H1 (cell line): ENCODE measurements around the gene PRELID1. TPM values are rescaled to one million over a fixed set of nuclear protein-coding genes. Genes with fewer than 3 reads are reported as not detected.

Experiments used
- CTCF ChIA-PET: fragments of 300-600 bp; sonication (Branson Sonifier 250); formaldehyde crosslinking; loops from one replicate; lab custom pipeline; 2021; ENCODE audit not compliant: partially characterized antibody; lab: Charles Lee
- POLR2A ChIA-PET: fragments of 300-600 bp; sonication (Branson Sonifier 250); formaldehyde crosslinking; loops from one replicate; lab custom pipeline; 2021; ENCODE audit warnings: inconsistent platforms; ENCODE audit not compliant: partially characterized antibody; lab: Charles Lee
- DNase-seq, 2 experiments: peaks; one replicate each; pipeline versions ENCODE4 v3.0.0 to v3.0.0-alpha.2; 2010 to 2022; ENCODE audit warnings: low spot score in 2 of 2, low read depth in 1 of 2, mixed read lengths in 1 of 2
- FAIRE-seq: peaks from 2 replicates; lab custom pipeline; 2011; peaks lifted over from hg19 to GRCh38; lab: Jason Lieb, UNC
- H2AFZ ChIP-seq: 2 replicates; pipeline ENCODE4 v1.8.1; 2012; ENCODE audit warnings: low read length, inconsistent platforms
- H2AK5ac ChIP-seq: 2 replicates; pipeline ENCODE4 v1.6.1; 2013; ENCODE audit warnings: low read depth, low read length
- H2BK120ac ChIP-seq: replicated peaks from 2 replicates; pipeline ENCODE3; 2013; ENCODE audit warnings: low read depth, low read length, inconsistent platforms
- H2BK12ac ChIP-seq: 2 replicates; pipeline ENCODE4 v1.6.1; 2013; ENCODE audit warnings: low read depth, low read length
- H2BK15ac ChIP-seq: 2 replicates; pipeline ENCODE4 v1.6.1; 2013; ENCODE audit warnings: low read length
- H2BK20ac ChIP-seq: 2 replicates; pipeline ENCODE4 v1.6.1; 2013; ENCODE audit warnings: low read length
- H2BK5ac ChIP-seq: 2 replicates; pipeline ENCODE4 v1.6.1; 2013; ENCODE audit warnings: low read depth, low read length
- H3K14ac ChIP-seq: 2 replicates; pipeline ENCODE4 v1.6.1; 2013; ENCODE audit warnings: inconsistent platforms; ENCODE audit not compliant: insufficient read length
- H3K18ac ChIP-seq: 2 replicates; pipeline ENCODE4 v1.6.1; 2013; ENCODE audit warnings: low read length; ENCODE audit errors: extremely low read depth
- H3K23ac ChIP-seq: 2 replicates; pipeline ENCODE4 v1.6.1; 2013; ENCODE audit warnings: inconsistent platforms; ENCODE audit not compliant: insufficient read length
- H3K23me2 ChIP-seq: 2 replicates; pipeline ENCODE4 v1.6.1; 2013; ENCODE audit warnings: low read depth, low read length
- H3K27ac ChIP-seq: 2 replicates; pipeline ENCODE4 v1.6.1; 2011; ENCODE audit warnings: low read depth, low read length, inconsistent platforms
- H3K27me3 ChIP-seq, 4 experiments: replicated peaks in 1 of 4; 1 replicate in 1 of 4; 2 replicates in 3 of 4; pipeline versions ENCODE4 v1.6.1 to v1.8.1; 2011 to 2013; ENCODE audit warnings: low read length in 3 of 4, mild to moderate bottlenecking in 3 of 4, inconsistent platforms in 2 of 4, mixed read lengths in 2 of 4, moderate library complexity in 1 of 4; ENCODE audit not compliant: control insufficient read depth in 3 of 4, insufficient read depth in 3 of 4; ENCODE audit errors: extremely low read depth in 1 of 4
- H3K36me3 ChIP-seq, 4 experiments: 2 replicates each; pipeline versions ENCODE4 v1.6.1 to v1.8.1; 2011 to 2013; ENCODE audit warnings: mild to moderate bottlenecking in 4 of 4, low read length in 3 of 4, moderate library complexity in 2 of 4, control low read depth in 1 of 4, inconsistent platforms in 1 of 4; ENCODE audit not compliant: insufficient read depth in 4 of 4, control insufficient read depth in 2 of 4
- H3K4ac ChIP-seq: replicated peaks from 2 replicates; pipeline ENCODE3; 2013; ENCODE audit warnings: low read length, low read depth, mixed read lengths, inconsistent platforms; ENCODE audit not compliant: insufficient read length
- H3K4me1 ChIP-seq, 4 experiments: replicated peaks in 1 of 4; 1 replicate in 1 of 4; 2 replicates in 3 of 4; pipeline versions ENCODE4 v1.6.1 to v1.8.1; 2011 to 2013; ENCODE audit warnings: low read length in 3 of 4, inconsistent platforms in 2 of 4, mixed read lengths in 1 of 4; ENCODE audit not compliant: insufficient read depth in 4 of 4, control insufficient read depth in 3 of 4
- H3K4me2 ChIP-seq, 2 experiments: 2 replicates each; pipeline versions ENCODE4 v1.6.1 to v1.8.1; 2011 to 2013; ENCODE audit warnings: low read depth in 2 of 2, low read length in 2 of 2, control low read depth in 1 of 2, inconsistent platforms in 1 of 2, mild to moderate bottlenecking in 1 of 2; ENCODE audit not compliant: insufficient read depth in 1 of 2
- H3K4me3 ChIP-seq, 4 experiments: fragments of 200-600, 300-600 bp in 1 of 4; sonication (generic), shearing (Covaris generic), sonication (Bioruptor Twin) in 1 of 4; 2 replicates each; pipeline versions ENCODE4 v1.5.1 to v1.8.1; 2011 to 2016; ENCODE audit warnings: low read length in 4 of 4, low read depth in 3 of 4, control low read depth in 2 of 4, inconsistent platforms in 2 of 4, mild to moderate bottlenecking in 2 of 4, mixed read lengths in 1 of 4, moderate library complexity in 1 of 4; ENCODE audit not compliant: insufficient read depth in 2 of 4; ENCODE audit errors: extremely low read depth in 1 of 4
- H3K56ac ChIP-seq: replicated peaks from 2 replicates; pipeline ENCODE3; 2013; ENCODE audit warnings: low read depth, mild to moderate bottlenecking, mixed read lengths, low read length, inconsistent platforms; ENCODE audit not compliant: insufficient read length
- H3K79me1 ChIP-seq: 2 replicates; pipeline ENCODE4 v1.6.1; 2013; ENCODE audit warnings: low read depth, low read length, control low read depth
- H3K79me2 ChIP-seq, 2 experiments: 2 replicates each; pipeline versions ENCODE4 v1.6.1 to v1.8.1; 2012 to 2013; ENCODE audit warnings: low read length in 2 of 2, mild to moderate bottlenecking in 2 of 2, inconsistent platforms in 1 of 2; ENCODE audit not compliant: insufficient read depth in 2 of 2, control insufficient read depth in 1 of 2
- H3K9ac ChIP-seq, 4 experiments: replicated peaks in 1 of 4; 1 replicate in 1 of 4; 2 replicates in 3 of 4; pipeline versions ENCODE4 v1.6.1 to v1.8.1; 2011 to 2013; ENCODE audit warnings: low read depth in 3 of 4, low read length in 3 of 4, control low read depth in 2 of 4, mild to moderate bottlenecking in 2 of 4, moderate library complexity in 2 of 4, inconsistent platforms in 1 of 4; ENCODE audit errors: extremely low read depth in 1 of 4
- H3K9me3 ChIP-seq, 2 experiments: 2 replicates each; pipeline versions ENCODE4 v1.6.1 to v1.8.1; 2012 to 2013; ENCODE audit warnings: mild to moderate bottlenecking in 2 of 2, moderate library complexity in 2 of 2, control low read depth in 1 of 2, inconsistent platforms in 1 of 2, low read depth in 1 of 2, low read length in 1 of 2, mixed read lengths in 1 of 2; ENCODE audit not compliant: insufficient read depth in 2 of 2
- H4K20me1 ChIP-seq, 2 experiments: replicated peaks in 1 of 2; 2 replicates each; pipeline versions ENCODE3 to v1.8.1; 2011 to 2013; ENCODE audit warnings: inconsistent platforms in 2 of 2, low read length in 2 of 2, mild to moderate bottlenecking in 1 of 2; ENCODE audit not compliant: insufficient read depth in 2 of 2, control insufficient read depth in 1 of 2
- H4K5ac ChIP-seq: 2 replicates; pipeline ENCODE4 v1.6.1; 2013; ENCODE audit warnings: low read length, low read depth, mixed read lengths, inconsistent platforms; ENCODE audit not compliant: insufficient read length
- H4K8ac ChIP-seq: 2 replicates; pipeline ENCODE4 v1.8.0; 2013; ENCODE audit warnings: mild to moderate bottlenecking, moderate library complexity, low read length, inconsistent platforms; ENCODE audit not compliant: insufficient read depth; ENCODE audit errors: extremely low read depth
- H4K91ac ChIP-seq: replicated peaks from 2 replicates; pipeline ENCODE3; 2013; ENCODE audit warnings: low read length, mixed read lengths, inconsistent platforms; ENCODE audit not compliant: insufficient read length
- CEBPB ChIP-seq: IDR thresholded peaks from 2 replicates; pipeline ENCODE4 v1.6.1; 2012; ENCODE audit warnings: low read depth, low read length
- CHD2 ChIP-seq: IDR thresholded peaks from 2 replicates; pipeline ENCODE4 v1.6.1; 2012; ENCODE audit warnings: low read length, improper control_type of control experiment
- CTBP2 ChIP-seq: IDR thresholded peaks from 2 replicates; pipeline ENCODE4 v1.7.0; 2011; ENCODE audit warnings: borderline replicate concordance, mild to moderate bottlenecking, moderate library complexity, mixed read lengths, low read length; ENCODE audit not compliant: insufficient read depth, insufficient read length
- FOSL1 ChIP-seq: IDR thresholded peaks from 2 replicates; pipeline ENCODE4 v1.6.1; 2011; ENCODE audit warnings: mild to moderate bottlenecking, low read depth, low read length, moderate library complexity; ENCODE audit not compliant: insufficient read depth
- HDAC2 ChIP-seq, 2 experiments: fragments of 300-600 bp in 1 of 2; sonication (generic) in 1 of 2; IDR thresholded peaks; 2 replicates each; pipeline ENCODE4 v1.6.1; 2011 to 2012; ENCODE audit warnings: low read depth in 2 of 2, low read length in 2 of 2, mild to moderate bottlenecking in 2 of 2, moderate library complexity in 2 of 2, borderline replicate concordance in 1 of 2, inconsistent platforms in 1 of 2
- KDM4A ChIP-seq: IDR thresholded peaks from one replicate; pipeline ENCODE4 v1.7.1; 2012; ENCODE audit warnings: low read depth, mild to moderate bottlenecking, moderate library complexity, low read length, inconsistent platforms; ENCODE audit not compliant: severe bottlenecking
- RFX5 ChIP-seq: IDR thresholded peaks from 2 replicates; pipeline ENCODE4 v1.6.1; 2011; ENCODE audit warnings: low read depth, low read length, improper control_type of control experiment, borderline replicate concordance
- SIRT6 ChIP-seq: IDR thresholded peaks from one replicate; pipeline ENCODE4 v1.7.1; 2012; ENCODE audit warnings: low read length, inconsistent platforms
- SP1 ChIP-seq: IDR thresholded peaks from 2 replicates; pipeline ENCODE4 v1.6.1; 2011; ENCODE audit warnings: low read depth, low read length
- YY1 ChIP-seq: IDR thresholded peaks from 2 replicates; pipeline ENCODE4 v1.6.1; 2011; ENCODE audit warnings: low read depth, mild to moderate bottlenecking, low read length
- WGBS, 2 experiments: shearing (Covaris generic) in 1 of 2; methylation state at CpG; one replicate each; pipeline versions ENCODE4 v1.1.6 to v1.1.7; 2013 to 2015; ENCODE audit warnings: low lambda C conversion rate in 2 of 2, mixed read lengths in 2 of 2, inconsistent platforms in 1 of 2, low coverage in 1 of 2, missing lambda C conversion rate in 1 of 2; ENCODE audit not compliant: insufficient replicate concordance in 2 of 2, insufficient coverage in 1 of 2, insufficient read length in 1 of 2; ENCODE audit errors: extremely low coverage in 1 of 2, missing lambda C conversion rate in 1 of 2; 5-methylcytosine and 5-hydroxymethylcytosine counted together
- polyA plus RNA-seq, 7 experiments: library from polyadenylated mRNA; depleted of rRNA in 3 of 7; stranded (reverse) in 5 of 7; unstranded in 2 of 7; fragments of >200 nt in 5 of 7; fragments of 200-250 nt in 2 of 7; gene quantifications; 1 replicate in 5 of 7; 2 replicates in 1 of 7; 4 replicates in 1 of 7; pipeline versions ENCODE4 v1.2.1 to v1.2.3, GENCODE V29; 2011 to 2013; ENCODE audit warnings: missing spikeins in 2 of 7, mixed read lengths in 2 of 7
- total RNA-seq: library from RNA; stranded (reverse); fragmentation: NEBNext Ultra II Directional; extraction: Animal tissue kit (Norgen Biotek cat#: 25700); gene quantifications from 2 replicates; pipeline ENCODE4 v1.2.1, GENCODE V29; 2021

The PRELID1 gene
- total and polyA plus RNA-seq, 2 of the 8 experiments (the other 6 are each of a cell fraction or from before 2014, with no cell fraction given), result 272 to 428 TPM

GRCh38 chr5:177311723-177312648, 8.4 kb downstream of the PRELID1 start, which contains the start of gene MXD3:
MXD3 (minus strand) TSS chr5:177311898; CDS start chr5:177311830, 68 bp downstream.
- CTCF ChIA-PET, result interaction anchor here (0.6 to 16.6 kb wide), 11 partner anchors 12 to 199 kb away, joined by 3 to 251 read pairs (median 4); no protein-coding TSS in a partner anchor
- peak; percentile 95 to 98 for DNase-seq
- H2BK15ac ChIP-seq, result peak within 1 kb of the TSS; percentile 24; the same call in 1 of the 2 replicates
- TF ChIP-seq RFX5, result no peak
- no peak for TF ChIP-seq SIRT6
- TF ChIP-seq CEBPB, result no peak
- no peak for TF ChIP-seq YY1
- no peak; the same call in 1 of the 2 replicates for TF ChIP-seq SP1
- TF ChIP-seq FOSL1, result no peak
- no peak for TF ChIP-seq CTBP2
- peak; percentile 54 for TF ChIP-seq CHD2
- 0 out of 4 replicates have a peak, but pooled peaks of 1 of the 2 experiments have one; percentile 3 for TF ChIP-seq HDAC2 (IDR thresholded peaks at IDR 0.05; ENCODE audit: borderline replicate concordance in 1 of 2, low read depth in 2 of 2, low read length in 2 of 2)
- peak; percentile 34 for TF ChIP-seq KDM4A

More at GRCh38 chr5:177311723-177312648, 8.4 kb downstream of the PRELID1 start, which contains the start of gene MXD3:
- H2AK5ac ChIP-seq, result no peak within 1 kb of the TSS
- no peak within 1 kb of the TSS for H3K14ac ChIP-seq
- H3K9ac ChIP-seq, result peak within 1 kb of the TSS; percentile 54 to 84 (median 72)
- no peak within 1 kb of the TSS for H3K4ac ChIP-seq
- WGBS, 2 experiments, result 1% methylated on average over 39 of the region's 78 CpGs; no CpG with 5 or more reads in 1 of the 2 experiments
- 0 out of 2 replicates have a peak within 1 kb of the TSS, but pooled peaks have one; percentile 11 for H2AFZ ChIP-seq
- peaks cover 0 to 19% (median 14%) of the 10 kb centered on the region in 4 experiments; a peak in 6 of 7 replicates for H3K4me1 ChIP-seq
- H3K36me3 ChIP-seq, result peaks cover 0 to under 1% (median under 1%) of the 10 kb centered on the region in 4 experiments; a peak in 5 of 8 replicates
- H3K18ac ChIP-seq, result peak within 1 kb of the TSS; percentile 97
- H2BK5ac ChIP-seq, result peak within 1 kb of the TSS; percentile 96; the same call in 1 of the 2 replicates
- no peaks in the 10 kb centered on the region for H3K9me3 ChIP-seq
- no peak within 1 kb of the TSS for H2BK20ac ChIP-seq
- no peak for FAIRE-seq
- H2BK12ac ChIP-seq, result peak within 1 kb of the TSS; percentile 60; the same call in 1 of the 2 replicates
- peaks cover 0 to 8% of the 10 kb centered on the region in 2 experiments for H4K20me1 ChIP-seq
- H2BK120ac ChIP-seq, result no peak within 1 kb of the TSS
- peak within 1 kb of the TSS; percentile 96 for H4K8ac ChIP-seq
- H3K27ac ChIP-seq, result peak within 1 kb of the TSS; percentile 89
- peak within 1 kb of the TSS; percentile 1 for H3K56ac ChIP-seq
- H4K5ac ChIP-seq, result peak within 1 kb of the TSS; percentile 75
- H3K23ac ChIP-seq, result no peak within 1 kb of the TSS
- POLR2A ChIA-PET, result interaction anchor here (0.6 to 6.0 kb wide), 24 partner anchors 10 to 199 kb away, joined by 3 to 26 read pairs (median 4); partner anchors contain the start of genes LMAN2, NSD1, PRELID1 and PRR7
- peaks cover 11% of the 10 kb centered on the region for H3K23me2 ChIP-seq
- H3K4me2 ChIP-seq, result peak within 1 kb of the TSS; percentile 97 to 99
- no peaks in the 10 kb centered on the region for H3K27me3 ChIP-seq
- H3K79me1 ChIP-seq, result no peaks in the 10 kb centered on the region
- no peaks in the 10 kb centered on the region for H3K79me2 ChIP-seq
- peak within 1 kb of the TSS; percentile 98 for H4K91ac ChIP-seq
- H3K4me3 ChIP-seq, result peak within 1 kb of the TSS; percentile 52 to 75 (median 67)
